Neural progenitor cell (in vitro differentiated cells): ENCODE results near the gene TCTN1. TPM values are rescaled to one million over a fixed set of nuclear protein-coding genes. Genes with fewer than 3 reads are reported as not detected.

Source experiments
- DNase-seq: peaks from one replicate; pipeline ENCODE4 v3.0.0-alpha.2; 2016; ENCODE audit warnings: low spot score
- H2AFZ ChIP-seq: fragments of 200-600 bp; sonication (generic); replicated peaks from 2 replicates; pipeline ENCODE4 v1.6.1; 2016; ENCODE audit warnings: antibody characterized with exemption
- H3F3A ChIP-seq: fragments of 200-600 bp; sonication (generic); 2 replicates; pipeline ENCODE4 v1.6.1; 2016; ENCODE audit warnings: antibody characterized with exemption, low read depth
- H3K27ac ChIP-seq: fragments of 200-600 bp; sonication (generic); 2 replicates; pipeline ENCODE4 v1.5.1; 2016; ENCODE audit warnings: mild to moderate bottlenecking
- H3K27me3 ChIP-seq: fragments of 200-600 bp; sonication (generic); 2 replicates; pipeline ENCODE4 v1.6.1; 2016; ENCODE audit warnings: mild to moderate bottlenecking, moderate library complexity
- H3K36me3 ChIP-seq: fragments of 200-600 bp; sonication (generic); 2 replicates; pipeline ENCODE4 v1.5.1; 2016
- H3K4me1 ChIP-seq: fragments of 200-600 bp; sonication (generic); 2 replicates; pipeline ENCODE4 v1.6.1; 2016; ENCODE audit warnings: mixed run types
- H3K4me2 ChIP-seq: fragments of 200-600 bp; sonication (generic); 2 replicates; pipeline ENCODE4 v1.6.1; 2016
- H3K4me3 ChIP-seq: fragments of 200-600 bp; sonication (generic); 2 replicates; pipeline ENCODE4 v1.5.1; 2016
- H3K79me2 ChIP-seq: fragments of 200-600 bp; sonication (generic); 2 replicates; pipeline ENCODE4 v1.6.1; 2016; ENCODE audit warnings: low read depth
- H3K9ac ChIP-seq: fragments of 200-600 bp; sonication (generic); 2 replicates; pipeline ENCODE4 v1.6.1; 2016
- H3K9me3 ChIP-seq: fragments of 200-600 bp; sonication (generic); 2 replicates; pipeline ENCODE4 v1.5.1; 2016; ENCODE audit warnings: low read depth
- H4K20me1 ChIP-seq: fragments of 200-600 bp; sonication (generic); 2 replicates; pipeline ENCODE4 v1.6.1; 2016; ENCODE audit warnings: low read depth
- H3K27ac Mint-ChIP-seq: 3 replicates; pipeline ENCODE4 v1.8.0; 2021; ENCODE audit warnings: mixed read lengths
- H3K27me3 Mint-ChIP-seq: 2 replicates; pipeline ENCODE4 v1.8.0; 2022; ENCODE audit warnings: low read depth, mild to moderate bottlenecking, inconsistent platforms, moderate library complexity, mixed read lengths; ENCODE audit not compliant: insufficient read depth
- H3K36me3 Mint-ChIP-seq: 3 replicates; pipeline ENCODE4 v1.8.0; 2021; ENCODE audit warnings: mixed read lengths
- H3K4me1 Mint-ChIP-seq: 3 replicates; pipeline ENCODE4 v1.8.0; 2021; ENCODE audit warnings: mixed read lengths
- H3K4me3 Mint-ChIP-seq: 3 replicates; pipeline ENCODE4 v1.8.0; 2021; ENCODE audit warnings: mild to moderate bottlenecking, moderate library complexity, mixed read lengths
- H3K9me3 Mint-ChIP-seq: 3 replicates; pipeline ENCODE4 v1.8.0; 2020; ENCODE audit warnings: mixed read lengths
- CTCF ChIP-seq: fragments of 200-600 bp; sonication (generic); IDR thresholded peaks from 2 replicates; pipeline ENCODE4 v1.5.1; 2017; ENCODE audit warnings: antibody characterized with exemption, mild to moderate bottlenecking
- EZH2 ChIP-seq: fragments of 200-600 bp; sonication (generic); IDR thresholded peaks from 2 replicates; pipeline ENCODE4 v1.6.1; 2017; ENCODE audit warnings: antibody characterized with exemption, mild to moderate bottlenecking, moderate library complexity
- EZH2phosphoT487 ChIP-seq: fragments of 200-600 bp; sonication (generic); IDR thresholded peaks from 2 replicates; pipeline ENCODE4 v1.6.1; 2017; ENCODE audit warnings: antibody characterized with exemption
- total RNA-seq: library from RNA; depleted of rRNA; stranded (reverse); fragments of >200 nt; gene quantifications from 2 replicates; pipeline ENCODE4 v1.2.3, GENCODE V29; 2015; ENCODE audit warnings: low replicate concordance

The TCTN1 gene
- total RNA-seq, 1 donor from 2014 or later: 42.7 TPM

- Histone ChIP-seq H3K36me3 (no peaks in the 10 kb centered on the region), H3K4me3 (no peak overlapping the region), H3K79me2 (no peaks in the 10 kb centered on the region), H3K4me1 (peaks cover 9% of the 10 kb centered on the region), H2AFZ (no peak overlapping the region), H3K9ac (no peak overlapping the region), H3F3A (peaks cover 7% of the 10 kb centered on the region), H3K27ac (no peak overlapping the region), H3K9me3 (no peaks in the 10 kb centered on the region), H3K27me3 (peaks cover 19% of the 10 kb centered on the region), H3K4me2 (no peak overlapping the region), H4K20me1 (no peaks in the 10 kb centered on the region)
- Mint-ChIP-seq H3K4me3 (peak overlapping the region; percentile 83), H3K27me3 (peaks cover 17% of the 10 kb centered on the region), H3K27ac (no peak overlapping the region), H3K4me1 (peaks cover 11% of the 10 kb centered on the region), H3K9me3 (peaks cover 6% of the 10 kb centered on the region), H3K36me3 (no peaks in the 10 kb centered on the region)
- no peak for DNase-seq
- TF ChIP-seq EZH2 (peak; percentile 2), EZH2phosphoT487 (no peak), CTCF (no peak)
Measured at GRCh38 chr12:110687396-110688169, 73.7 kb downstream of the TCTN1 start.

GRCh38 chr12:110688446-110689280, 74.7 kb downstream of the TCTN1 start, which contains the start of gene HVCN1:
HVCN1 (minus strand) TSS chr12:110689115; CDS start chr12:110683245, 5,870 bp downstream.
- peaks cover 19% of the 10 kb centered on the region for H3K27me3 ChIP-seq
- H3F3A ChIP-seq: peaks cover 7% of the 10 kb centered on the region
- Mint-ChIP-seq H3K9me3 (peaks cover 6% of the 10 kb centered on the region), H3K4me1 (peaks cover 11% of the 10 kb centered on the region), H3K4me3 (peak within 1 kb of the TSS; percentile 87), H3K27ac (peak within 1 kb of the TSS; percentile 97), H3K36me3 (no peaks in the 10 kb centered on the region), H3K27me3 (peaks cover 17% of the 10 kb centered on the region)
- H3K4me2 ChIP-seq: peak within 1 kb of the TSS; percentile 92
- peak within 1 kb of the TSS; percentile 96 for H2AFZ ChIP-seq
- no peak within 1 kb of the TSS for H3K27ac ChIP-seq
- no peaks in the 10 kb centered on the region for H3K36me3 ChIP-seq
- peaks cover 9% of the 10 kb centered on the region for H3K4me1 ChIP-seq
- peak within 1 kb of the TSS; percentile 69 for H3K4me3 ChIP-seq
- no peak within 1 kb of the TSS for H3K9ac ChIP-seq
- no peak for TF ChIP-seq CTCF
- peak; percentile 30 for TF ChIP-seq EZH2
- DNase-seq: peak; percentile 82
- no peaks in the 10 kb centered on the region for H4K20me1 ChIP-seq
- no peaks in the 10 kb centered on the region for H3K9me3 ChIP-seq
- H3K79me2 ChIP-seq: no peaks in the 10 kb centered on the region

GRCh38 chr12:110689281-110690126, 75.6 kb downstream of the TCTN1 start:
- H3K36me3 ChIP-seq: no peaks in the 10 kb centered on the region
- Mint-ChIP-seq H3K27me3 (peaks cover 17% of the 10 kb centered on the region), H3K36me3 (no peaks in the 10 kb centered on the region), H3K4me1 (peaks cover 11% of the 10 kb centered on the region), H3K27ac (peak overlapping the region; percentile 97), H3K9me3 (peaks cover 4% of the 10 kb centered on the region), H3K4me3 (peak overlapping the region; percentile 87)
- H2AFZ ChIP-seq: peak overlapping the region; percentile 88
- TF ChIP-seq EZH2phosphoT487 (no peak), EZH2 (no peak), CTCF (no peak)
- no peaks in the 10 kb centered on the region for H3K9me3 ChIP-seq
- peaks cover 7% of the 10 kb centered on the region for H3F3A ChIP-seq
- H3K4me1 ChIP-seq: peaks cover 9% of the 10 kb centered on the region
- H3K79me2 ChIP-seq: no peaks in the 10 kb centered on the region
- peak overlapping the region; percentile 69 for H3K4me3 ChIP-seq
- peaks cover 19% of the 10 kb centered on the region for H3K27me3 ChIP-seq
- peak overlapping the region; percentile 92 for H3K4me2 ChIP-seq
- H3K27ac ChIP-seq: no peak overlapping the region
- H3K9ac ChIP-seq: no peak overlapping the region
- no peaks in the 10 kb centered on the region for H4K20me1 ChIP-seq
- peak; percentile 7 for DNase-seq
